ENCODE data around the gene CLRN1.

DNA sequence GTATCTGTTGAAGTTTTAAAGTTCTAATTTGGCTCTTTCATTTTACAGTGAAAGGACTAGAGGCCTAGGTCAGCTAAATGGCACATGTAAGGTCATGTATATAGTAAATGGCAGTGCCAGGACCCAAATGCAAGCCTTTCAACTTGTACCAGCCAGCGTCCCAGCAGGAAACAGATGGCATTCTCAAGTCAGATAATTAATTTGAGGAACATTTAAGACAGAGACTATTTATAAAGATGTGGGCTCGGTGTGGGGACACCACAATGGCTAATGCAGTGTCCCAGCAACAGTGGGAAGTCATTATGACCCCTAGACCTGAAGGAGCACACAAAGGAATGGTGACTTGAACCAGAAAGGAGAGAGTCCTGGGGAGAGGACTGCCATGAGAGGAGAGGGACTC, 73.4 kb downstream of the CLRN1 start:
- TF ChIP-seq, protein P1, sequence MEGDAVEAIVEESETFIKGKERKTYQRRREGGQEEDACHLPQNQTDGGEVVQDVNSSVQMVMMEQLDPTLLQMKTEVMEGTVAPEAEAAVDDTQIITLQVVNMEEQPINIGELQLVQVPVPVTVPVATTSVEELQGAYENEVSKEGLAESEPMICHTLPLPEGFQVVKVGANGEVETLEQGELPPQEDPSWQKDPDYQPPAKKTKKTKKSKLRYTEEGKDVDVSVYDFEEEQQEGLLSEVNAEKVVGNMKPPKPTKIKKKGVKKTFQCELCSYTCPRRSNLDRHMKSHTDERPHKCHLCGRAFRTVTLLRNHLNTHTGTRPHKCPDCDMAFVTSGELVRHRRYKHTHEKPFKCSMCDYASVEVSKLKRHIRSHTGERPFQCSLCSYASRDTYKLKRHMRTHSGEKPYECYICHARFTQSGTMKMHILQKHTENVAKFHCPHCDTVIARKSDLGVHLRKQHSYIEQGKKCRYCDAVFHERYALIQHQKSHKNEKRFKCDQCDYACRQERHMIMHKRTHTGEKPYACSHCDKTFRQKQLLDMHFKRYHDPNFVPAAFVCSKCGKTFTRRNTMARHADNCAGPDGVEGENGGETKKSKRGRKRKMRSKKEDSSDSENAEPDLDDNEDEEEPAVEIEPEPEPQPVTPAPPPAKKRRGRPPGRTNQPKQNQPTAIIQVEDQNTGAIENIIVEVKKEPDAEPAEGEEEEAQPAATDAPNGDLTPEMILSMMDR (IDR thresholded peaks at IDR 0.05) = no peak
- TF ChIP-seq POLR2A (IDR thresholded peaks at IDR 0.05) = no peak

Data from adrenal gland (tissue), 5 donors.